B cell (primary cell): Measurements from ENCODE around the gene SLAMF9. TPM values are rescaled to one million over a fixed set of nuclear protein-coding genes. Genes with fewer than 3 reads are reported as not detected.

Source experiments
- ATAC-seq: fragments of 200-7000 bp; cut with Tn5 transposase; one replicate; pipeline ENCODE4 v1.10.0; 2021; ENCODE audit warnings: low read depth, mild to moderate bottlenecking, moderate number of reproducible peaks, moderate library complexity
- CTCF ChIA-PET: fragments of 350-600 bp; sonication (Branson Sonifier 250); formaldehyde crosslinking; loops from one replicate; lab custom pipeline; 2021; ENCODE audit warnings: antibody characterized with exemption, inconsistent platforms; lab: Charles Lee
- POLR2A ChIA-PET: fragments of 350-600 bp; sonication (Branson Sonifier 250); formaldehyde crosslinking; loops from one replicate; lab custom pipeline; 2021; ENCODE audit warnings: antibody characterized with exemption; lab: Charles Lee
- DNase-seq: peaks from one replicate; pipeline ENCODE4 v3.0.0; 2013
- H2AFZ ChIP-seq: 2 replicates; pipeline ENCODE4 v1.6.1; 2012; ENCODE audit warnings: mild to moderate bottlenecking, low read depth, low read length; ENCODE audit not compliant: insufficient read depth, poor library complexity, severe bottlenecking
- H3K27ac ChIP-seq, 2 donors: 1 replicate in 1 of 2; 2 replicates in 1 of 2; pipeline ENCODE4 v1.5.1; 2012 to 2013; ENCODE audit warnings: low read length in 2 of 2, mild to moderate bottlenecking in 2 of 2, moderate library complexity in 1 of 2
- H3K27me3 ChIP-seq, 4 experiments: fragments of 200-600 bp in 1 of 4; sonication (generic) in 1 of 4; replicated peaks in 1 of 4; 1 replicate in 2 of 4; 2 replicates in 2 of 4; pipeline versions ENCODE4 v1.6.1 to v1.7.0; 2013 to 2016; ENCODE audit warnings: low read length in 3 of 4, mild to moderate bottlenecking in 2 of 4, mixed read lengths in 1 of 4, moderate library complexity in 1 of 4; ENCODE audit not compliant: insufficient read depth in 4 of 4, control insufficient read depth in 3 of 4; ENCODE audit errors: control extremely low read depth in 1 of 4
- H3K36me3 ChIP-seq, 2 experiments: replicated peaks in 1 of 2; 1 replicate in 1 of 2; 2 replicates in 1 of 2; pipeline versions ENCODE4 v1.6.1 to v1.7.1; 2013; ENCODE audit warnings: low read length in 1 of 2; ENCODE audit not compliant: insufficient read depth in 2 of 2, control insufficient read depth in 1 of 2; ENCODE audit errors: control extremely low read depth in 1 of 2, extremely low read depth in 1 of 2
- H3K4me1 ChIP-seq, 2 donors: fragments of 200-600 bp in 1 of 2; sonication (generic) in 1 of 2; 1 replicate in 1 of 2; 2 replicates in 1 of 2; pipeline versions ENCODE4 v1.5.1 to v1.6.1; 2013 to 2017; ENCODE audit warnings: low read length in 2 of 2; ENCODE audit not compliant: control insufficient read depth in 2 of 2, insufficient read depth in 2 of 2
- H3K4me2 ChIP-seq: replicated peaks from 2 replicates; pipeline ENCODE3; 2012; ENCODE audit warnings: mild to moderate bottlenecking, low read depth, low read length; ENCODE audit not compliant: poor library complexity, severe bottlenecking
- H3K4me3 ChIP-seq, 5 experiments: fragments of 200-600 bp in 1 of 5; sonication (generic) in 1 of 5; 1 replicate in 3 of 5; 2 replicates in 2 of 5; pipeline versions ENCODE4 v1.5.1 to v1.7.0; 2011 to 2016; ENCODE audit warnings: low read length in 4 of 5, mild to moderate bottlenecking in 4 of 5, low read depth in 2 of 5, control low read depth in 1 of 5, moderate library complexity in 1 of 5; ENCODE audit not compliant: insufficient read depth in 1 of 5; ENCODE audit errors: control extremely low read depth in 1 of 5, extremely low read depth in 1 of 5
- H3K79me2 ChIP-seq: fragments of 200-600 bp; sonication (generic); one replicate; pipeline ENCODE4 v1.6.0; 2016; ENCODE audit warnings: low read length; ENCODE audit not compliant: control insufficient read depth, insufficient read depth
- H3K9ac ChIP-seq: fragments of 200-600 bp; sonication (generic); 2 replicates; pipeline ENCODE4 v1.6.1; 2017; ENCODE audit warnings: mild to moderate bottlenecking, low read length, moderate library complexity
- H3K9me3 ChIP-seq, 3 donors: one replicate each; pipeline versions ENCODE4 v1.6.1 to v1.7.1; 2013; ENCODE audit warnings: low read length in 2 of 3; ENCODE audit not compliant: control insufficient read depth in 2 of 3, insufficient read depth in 1 of 3; ENCODE audit errors: control extremely low read depth in 1 of 3
- H4K20me1 ChIP-seq: 2 replicates; pipeline ENCODE4 v1.6.0; 2012; ENCODE audit warnings: mild to moderate bottlenecking, low read length; ENCODE audit not compliant: insufficient read depth, control insufficient read depth, poor library complexity, severe bottlenecking
- H3K27ac Mint-ChIP-seq: one replicate; pipeline ENCODE4 v1.8.0; 2021; ENCODE audit warnings: mixed read lengths
- H3K27me3 Mint-ChIP-seq: one replicate; pipeline ENCODE4 v1.8.0; 2021; ENCODE audit warnings: mixed read lengths
- H3K4me1 Mint-ChIP-seq: one replicate; pipeline ENCODE4 v1.8.0; 2021; ENCODE audit warnings: mixed read lengths
- H3K4me3 Mint-ChIP-seq: one replicate; pipeline ENCODE4 v1.8.0; 2021; ENCODE audit warnings: mixed read lengths
- H3K9me3 Mint-ChIP-seq: one replicate; pipeline ENCODE4 v1.8.0; 2022; ENCODE audit warnings: mixed read lengths; ENCODE audit not compliant: insufficient read depth
- EZH2 ChIP-seq: IDR thresholded peaks from 2 replicates; pipeline ENCODE4 v1.6.1; 2012; ENCODE audit warnings: borderline replicate concordance, low read depth, mild to moderate bottlenecking, moderate library complexity, low read length; ENCODE audit not compliant: insufficient read depth, poor library complexity, severe bottlenecking
- WGBS: methylation state at CpG from one replicate; pipeline ENCODE4 v1.1.5; 2013; ENCODE audit warnings: missing lambda C conversion rate; ENCODE audit not compliant: insufficient coverage; 5-methylcytosine and 5-hydroxymethylcytosine counted together
- intact Hi-C: fragments of 100-400 bp; cut with micrococcal nuclease; formaldehyde crosslinking; loops from one replicate; pipeline ENCODE4 v1.10.0; 2022
- polyA plus RNA-seq: library from polyadenylated mRNA; depleted of rRNA; stranded (reverse); fragments of >200 nt; gene quantifications from 2 replicates; pipeline ENCODE4 v1.2.3, GENCODE V29; 2012
- total RNA-seq, 2 donors: library from RNA; stranded (reverse); fragments of 120-200 nt in 1 of 2; gene quantifications; 1 replicate in 1 of 2; 2 replicates in 1 of 2; pipeline versions ENCODE4 v1.2.3 to v1.2.4, GENCODE V29; 2013 to 2022
- TF ChIP-seq, protein P1 (sequence below): fragments of 200-600 bp; IDR thresholded peaks from one replicate; pipeline ENCODE4 v1.8.0; 2022; ENCODE audit warnings: antibody characterized with exemption, mild to moderate bottlenecking

SLAMF9 gene
- total and polyA plus RNA-seq, 2 donors (not counting 1 experiment from before 2014, with no cell fraction given) = not detected

GRCh38 chr1:159930216-159930615, 23.8 kb downstream of the SLAMF9 start:
- no peak overlapping the region for H3K4me3 ChIP-seq
- H3K79me2 ChIP-seq = peaks cover 31% of the 10 kb centered on the region
- Mint-ChIP-seq H3K27ac (no peak overlapping the region), H3K9me3 (no peaks in the 10 kb centered on the region), H3K27me3 (peaks cover 7% of the 10 kb centered on the region), H3K4me1 (peaks cover 16% of the 10 kb centered on the region), H3K4me3 (no peak overlapping the region)
- intact Hi-C loops = no loop called here
- TF ChIP-seq, protein P1, sequence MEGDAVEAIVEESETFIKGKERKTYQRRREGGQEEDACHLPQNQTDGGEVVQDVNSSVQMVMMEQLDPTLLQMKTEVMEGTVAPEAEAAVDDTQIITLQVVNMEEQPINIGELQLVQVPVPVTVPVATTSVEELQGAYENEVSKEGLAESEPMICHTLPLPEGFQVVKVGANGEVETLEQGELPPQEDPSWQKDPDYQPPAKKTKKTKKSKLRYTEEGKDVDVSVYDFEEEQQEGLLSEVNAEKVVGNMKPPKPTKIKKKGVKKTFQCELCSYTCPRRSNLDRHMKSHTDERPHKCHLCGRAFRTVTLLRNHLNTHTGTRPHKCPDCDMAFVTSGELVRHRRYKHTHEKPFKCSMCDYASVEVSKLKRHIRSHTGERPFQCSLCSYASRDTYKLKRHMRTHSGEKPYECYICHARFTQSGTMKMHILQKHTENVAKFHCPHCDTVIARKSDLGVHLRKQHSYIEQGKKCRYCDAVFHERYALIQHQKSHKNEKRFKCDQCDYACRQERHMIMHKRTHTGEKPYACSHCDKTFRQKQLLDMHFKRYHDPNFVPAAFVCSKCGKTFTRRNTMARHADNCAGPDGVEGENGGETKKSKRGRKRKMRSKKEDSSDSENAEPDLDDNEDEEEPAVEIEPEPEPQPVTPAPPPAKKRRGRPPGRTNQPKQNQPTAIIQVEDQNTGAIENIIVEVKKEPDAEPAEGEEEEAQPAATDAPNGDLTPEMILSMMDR = no peak
- no peak for TF ChIP-seq EZH2
- no peak overlapping the region for H3K27ac ChIP-seq
- peak; percentile 18 for DNase-seq
- peaks cover 0 to under 1% (median 0%) of the 10 kb centered on the region in 3 donors for H3K9me3 ChIP-seq
- POLR2A ChIA-PET = no interaction called here
- ATAC-seq = no peak
- no peak overlapping the region for H3K4me2 ChIP-seq
- H3K36me3 ChIP-seq = no peaks in the 10 kb centered on the region
- no peaks in the 10 kb centered on the region for H3K27me3 ChIP-seq
- H4K20me1 ChIP-seq = peaks cover under 1% of the 10 kb centered on the region
- H3K4me1 ChIP-seq = peaks cover 9 to 10% of the 10 kb centered on the region in 2 donors
- CTCF ChIA-PET = interaction anchor here (1.0 to 1.8 kb wide), 3 partner anchors 9 to 77 kb away, joined by 3 to 5 read pairs (median 3); no protein-coding TSS in a partner anchor
- no peak overlapping the region for H3K9ac ChIP-seq
- H2AFZ ChIP-seq = no peak overlapping the region
- 92% methylated on average over 10 of the region's 11 CpGs for WGBS

- peaks cover 39% of the 10 kb centered on the region for H3K79me2 ChIP-seq
- POLR2A ChIA-PET = no interaction called here
These were observed 24.6 kb downstream of the SLAMF9 start for GRCh38 chr1:159929155-159930051.

More at GRCh38 chr1:159929155-159930051, 24.6 kb downstream of the SLAMF9 start:
- H3K4me2 ChIP-seq = no peak overlapping the region
- H3K27me3 Mint-ChIP-seq = peaks cover 7% of the 10 kb centered on the region
- H3K9me3 ChIP-seq = peaks cover 0 to 4% (median 0%) of the 10 kb centered on the region in 3 donors
- no peak for ATAC-seq
- no peak overlapping the region for H3K4me3 ChIP-seq
- H3K36me3 ChIP-seq = no peaks in the 10 kb centered on the region
- H3K4me1 ChIP-seq = peaks cover 9 to 10% of the 10 kb centered on the region in 2 donors
- TF ChIP-seq, protein P1 = no peak
- TF ChIP-seq EZH2 = no peak
- peak; percentile 27 for DNase-seq
- H3K9me3 Mint-ChIP-seq = no peaks in the 10 kb centered on the region
- no peak overlapping the region for H3K27ac Mint-ChIP-seq
- H3K27ac ChIP-seq = no peak overlapping the region
- peaks cover 9% of the 10 kb centered on the region for H4K20me1 ChIP-seq
- WGBS = 92% methylated on average over 45 of the region's 48 CpGs
- no peak overlapping the region for H3K9ac ChIP-seq
- H3K4me3 Mint-ChIP-seq = no peak overlapping the region
- H2AFZ ChIP-seq = no peak overlapping the region
- peaks cover 16% of the 10 kb centered on the region for H3K4me1 Mint-ChIP-seq
- no peaks in the 10 kb centered on the region for H3K27me3 ChIP-seq
- intact Hi-C loops = loop anchor here (10.0 kb wide), 2 partner anchors 1115 to 1815 kb away; partner anchors contain the start of genes DUSP12 and USF1
- CTCF ChIA-PET = interaction anchor here (1.1 to 1.9 kb wide), 2 partner anchors 78 kb away, joined by 5 read pairs; no protein-coding TSS in a partner anchor
